Epidermal melanocyte (primary cell): Measurements from ENCODE around the gene SPOCK3.
"Not testable (repeated sequence)": the region's sequence is repeated elsewhere in the genome, so short reads cannot be mapped to it uniquely, and the experiment has no call there.

Source experiments
- DNase-seq: peaks from one replicate; pipeline ENCODE4 v3.0.0; 2011; ENCODE audit warnings: low spot score; ENCODE audit not compliant: insufficient read length

The SPOCK3 gene

DNA sequence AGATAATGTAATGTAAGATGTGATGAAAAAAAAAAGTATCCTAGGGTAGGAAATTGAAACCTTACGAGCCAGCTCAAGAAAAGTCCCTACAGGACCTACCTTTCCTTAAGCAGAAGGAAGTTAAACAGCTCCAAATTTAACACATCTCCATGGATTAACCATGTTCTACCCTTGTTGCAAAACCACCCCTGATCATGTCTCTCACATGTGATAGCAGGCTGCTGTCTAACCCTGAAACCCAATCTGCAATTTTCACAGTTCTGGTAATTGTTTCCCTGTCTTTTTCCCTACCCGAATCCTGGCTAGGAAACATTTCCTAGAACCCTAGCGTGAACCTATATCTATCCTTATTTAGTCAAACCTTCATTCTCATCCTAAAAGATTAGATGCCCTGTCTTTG lies 198.9 kb downstream of the SPOCK3 start:
- no peak for DNase-seq

DNA sequence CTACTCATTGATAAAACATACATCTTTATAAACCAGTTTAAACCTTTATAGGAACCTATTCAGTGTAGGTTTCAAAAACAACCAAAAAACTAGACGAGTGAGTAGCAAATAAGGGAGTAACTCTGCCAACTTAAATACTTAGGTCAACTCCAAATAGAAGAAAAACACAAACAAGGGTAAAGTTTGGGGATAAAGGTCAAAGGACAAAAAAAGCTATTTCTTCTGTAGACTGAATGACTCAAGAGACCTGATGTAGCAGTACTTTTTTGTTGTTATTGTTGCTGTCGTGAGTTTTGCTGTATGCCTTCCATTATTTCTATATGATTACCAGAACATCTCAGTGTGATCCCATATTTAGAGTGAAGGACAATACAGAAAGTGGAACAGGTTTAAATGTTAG lies 199.3 kb downstream of the SPOCK3 start:
- DNase-seq, result no peak

DNA sequence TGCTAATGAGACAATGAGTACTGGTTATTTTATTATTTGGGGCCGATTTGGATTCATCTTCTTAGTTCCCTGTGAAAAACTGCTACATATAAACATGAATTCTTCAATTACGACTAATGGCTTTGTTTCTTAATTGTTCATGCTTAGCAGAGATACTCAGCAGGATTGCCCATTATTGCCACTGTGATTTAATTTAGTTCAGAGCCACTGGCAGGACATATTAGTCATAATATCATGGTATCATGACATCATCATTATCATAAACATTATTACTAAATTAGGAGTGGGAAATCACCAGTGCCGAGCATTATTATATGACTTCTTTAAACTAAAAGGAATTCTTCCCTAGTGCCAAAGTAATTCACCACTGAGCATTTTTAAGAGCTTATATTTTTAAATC lies 201.4 kb downstream of the SPOCK3 start:
- no peak for DNase-seq

DNA sequence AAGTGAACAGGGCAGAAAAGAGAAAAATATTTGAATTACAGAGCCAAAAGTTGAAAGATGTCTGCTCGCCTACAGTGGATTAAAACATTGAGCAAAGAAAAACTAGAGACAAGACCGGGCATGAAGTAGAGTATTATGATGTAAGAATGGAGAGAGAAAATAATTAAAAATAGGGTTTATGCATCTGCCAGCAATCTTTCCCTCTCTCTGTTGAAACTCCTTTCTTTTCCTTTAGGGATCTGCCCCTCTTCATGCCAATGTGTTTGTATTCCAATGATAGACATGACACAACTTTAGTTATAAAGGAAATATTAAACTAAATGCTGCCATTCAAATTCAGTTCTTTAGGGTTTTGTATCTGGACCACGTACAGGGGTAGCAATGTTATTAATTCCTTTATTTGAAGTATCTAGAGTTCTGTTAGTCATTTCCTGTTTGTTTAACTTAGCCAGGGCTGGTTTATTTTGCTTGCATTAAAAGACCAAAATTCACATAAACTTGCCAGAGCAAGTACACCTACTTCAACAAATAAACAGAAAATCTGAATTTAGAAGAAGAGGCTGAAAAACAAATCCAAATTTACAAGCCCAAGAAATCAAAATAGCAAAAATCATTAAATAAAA lies 202.6 kb downstream of the SPOCK3 start:
- no peak for DNase-seq

DNA sequence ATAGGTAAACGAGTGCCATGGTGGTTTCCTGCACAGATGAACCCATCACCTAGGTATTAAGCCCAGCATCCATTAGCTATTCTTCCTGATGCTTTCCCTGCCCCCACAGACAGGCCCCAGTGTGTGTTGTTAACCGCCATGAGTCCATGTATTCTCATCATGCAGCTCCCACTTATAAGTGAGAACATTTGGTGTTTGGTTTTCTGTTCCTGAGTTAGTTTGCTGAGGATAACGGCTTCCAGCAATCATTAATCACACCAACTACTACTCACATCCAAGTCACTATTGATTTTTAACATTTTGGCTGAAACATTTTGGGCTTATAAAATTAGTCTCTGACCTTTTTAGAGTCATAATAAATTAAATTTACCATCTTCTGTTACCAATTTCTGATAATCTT lies 205.3 kb downstream of the SPOCK3 start:
- no peak for DNase-seq

DNA sequence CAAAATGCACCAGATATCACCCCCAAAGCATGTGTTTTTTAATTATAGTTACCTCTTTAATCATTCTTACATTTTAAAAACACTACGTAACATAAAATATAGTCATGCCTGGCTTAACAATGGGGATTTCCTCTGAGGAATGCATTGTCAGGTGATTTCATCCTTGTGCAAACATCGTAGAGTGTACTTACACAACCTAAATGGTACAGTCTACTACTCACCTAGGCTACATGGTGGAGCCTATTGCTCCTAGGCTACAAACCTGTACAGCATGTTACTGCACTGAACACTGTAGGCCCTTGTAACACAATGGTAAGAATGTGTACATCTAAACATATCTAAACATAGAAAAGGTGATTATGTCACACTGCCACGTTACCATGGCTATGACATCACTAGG lies 208.6 kb downstream of the SPOCK3 start:
- DNase-seq, result no peak

DNA sequence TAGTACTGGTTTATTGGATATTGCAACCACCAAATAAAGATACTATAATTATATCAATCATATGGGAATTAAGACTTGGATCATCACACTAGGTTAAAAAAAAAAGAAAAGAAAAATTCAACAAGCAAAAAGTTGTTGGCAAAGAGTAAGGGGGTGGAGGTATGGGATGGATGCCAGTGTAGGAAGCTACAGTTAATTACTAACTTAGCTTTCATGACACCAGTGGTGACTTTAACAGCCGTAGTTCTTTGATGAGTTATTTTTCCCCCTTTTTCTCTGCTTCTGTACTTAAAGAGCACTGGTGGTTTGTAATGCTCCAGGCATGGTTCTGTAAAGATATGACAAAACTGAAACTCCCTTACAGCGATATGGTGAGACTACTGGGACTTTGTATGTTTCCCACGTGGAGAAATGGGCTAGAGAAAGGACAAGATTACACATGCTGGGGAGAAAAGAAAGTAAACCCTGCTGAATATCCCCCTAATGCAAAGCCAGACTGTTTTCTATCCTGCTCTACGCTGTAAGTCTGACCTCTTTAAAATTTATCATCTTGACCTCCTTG lies 210.8 kb downstream of the SPOCK3 start:
- no peak for DNase-seq

DNA sequence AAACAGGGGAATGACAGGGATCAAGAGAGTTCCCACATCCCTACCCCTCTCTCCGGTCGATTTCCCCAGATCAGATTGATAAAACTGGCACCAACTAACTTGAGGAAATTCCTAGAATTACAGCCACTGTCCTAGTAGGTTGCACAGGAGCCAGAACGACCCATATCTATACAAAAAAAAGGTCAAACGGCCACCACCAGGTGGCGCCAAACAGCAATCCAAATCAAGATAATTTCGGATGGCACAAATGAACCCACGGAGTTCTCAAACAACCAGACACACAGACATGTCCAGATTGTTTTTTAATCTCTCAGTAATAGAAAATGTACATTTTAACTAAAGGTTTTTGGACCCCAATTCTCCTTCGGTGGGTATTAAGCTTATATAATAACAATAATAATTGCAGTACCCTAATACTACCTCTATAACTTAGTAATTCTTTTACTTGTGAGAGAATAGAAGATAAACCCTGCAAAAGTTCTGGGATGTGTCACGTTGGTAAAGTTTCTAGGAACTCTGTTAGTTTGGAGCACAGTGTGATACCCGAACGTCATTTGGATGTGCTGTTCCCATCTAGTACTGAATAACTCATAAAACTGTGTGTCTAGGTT lies 212.6 kb downstream of the SPOCK3 start:
- no peak for DNase-seq

DNA sequence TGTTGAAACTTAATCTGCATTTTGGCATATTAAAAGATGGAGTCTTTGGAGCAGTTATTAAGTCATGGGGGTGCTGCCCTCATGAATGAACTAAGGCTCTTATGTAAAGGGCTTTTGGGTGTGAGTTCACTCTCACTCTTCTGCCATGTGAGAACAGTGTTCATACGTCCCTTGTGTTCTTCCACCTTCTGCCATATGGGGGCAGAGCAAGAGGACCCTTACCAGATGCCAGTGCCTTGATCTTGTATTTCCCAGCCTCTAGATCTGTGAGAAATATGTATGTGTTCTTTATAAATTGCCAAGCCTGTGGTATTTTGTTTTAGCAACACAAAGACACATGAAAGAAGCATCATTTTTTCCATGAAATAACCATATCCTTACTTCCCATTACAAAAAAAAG lies 213.9 kb downstream of the SPOCK3 start:
- no peak for DNase-seq

DNA sequence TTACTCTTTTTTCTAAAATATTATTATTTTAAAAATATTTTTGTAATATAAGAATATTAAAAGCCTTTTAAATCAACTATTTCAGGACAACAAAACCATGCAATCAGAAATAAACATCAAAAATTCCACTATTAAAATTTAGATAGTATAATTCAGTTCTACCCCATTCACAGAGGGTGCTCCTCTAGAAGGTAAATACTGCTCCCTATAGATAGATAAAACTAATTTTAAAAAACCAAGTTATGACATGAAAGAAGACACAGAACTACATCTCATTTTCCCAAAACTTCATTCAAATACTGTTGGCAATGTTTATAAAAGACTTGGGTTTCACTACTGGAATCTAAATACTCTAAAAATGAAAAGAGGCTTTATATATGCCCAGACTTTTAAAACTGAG lies 219.3 kb downstream of the SPOCK3 start:
- no peak for DNase-seq

DNA sequence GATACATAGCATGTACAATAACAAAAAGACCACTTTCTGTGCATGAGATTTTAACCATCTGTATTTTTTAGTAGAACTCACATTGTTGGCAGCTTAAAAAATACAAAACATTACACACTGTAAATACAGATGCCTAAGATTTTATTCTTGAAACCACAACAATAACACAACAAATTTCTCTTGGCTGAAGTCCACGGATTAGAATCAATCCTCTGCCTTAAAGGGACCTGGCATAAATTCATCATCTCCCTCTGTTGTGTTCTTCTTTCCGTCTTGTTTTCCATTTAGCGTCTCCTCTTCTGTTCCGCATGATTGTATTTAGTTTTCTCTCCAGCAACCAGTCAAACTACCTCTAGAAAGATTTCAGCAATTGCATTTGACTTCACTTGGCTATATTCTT lies 231.0 kb downstream of the SPOCK3 start:
- DNase-seq, result no peak

DNA sequence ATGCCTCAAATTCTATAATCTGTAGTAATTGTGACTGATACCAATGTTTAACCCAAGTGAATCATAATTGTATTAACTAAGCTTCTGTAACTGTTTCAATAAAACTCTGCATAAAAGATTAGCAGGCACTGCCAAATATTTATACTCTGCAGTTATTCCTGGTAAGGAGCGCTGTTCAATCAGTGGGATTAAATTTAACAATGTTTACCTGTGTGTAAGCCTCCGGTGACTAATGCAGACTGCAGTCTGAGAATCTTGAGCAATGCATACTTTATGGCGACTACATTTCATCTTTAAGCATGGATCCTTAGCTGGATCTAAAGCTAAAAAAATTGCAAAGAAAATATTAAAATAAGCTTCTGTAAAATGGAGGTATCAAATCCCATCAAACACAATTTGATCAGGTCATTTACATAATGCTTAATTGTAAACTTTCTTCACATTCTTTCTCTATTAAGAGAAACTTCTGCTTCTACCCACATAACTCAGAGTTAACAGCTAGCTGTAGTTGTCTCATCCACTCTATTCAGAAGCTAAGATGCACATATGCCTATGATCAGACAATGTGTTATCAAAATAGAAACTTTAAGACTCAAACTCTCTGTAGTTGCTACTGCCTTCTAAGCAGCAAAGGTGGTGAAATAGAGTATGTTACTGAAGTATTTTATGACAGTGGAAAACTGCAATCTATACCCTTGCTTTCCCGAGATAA lies 234.0 kb downstream of the SPOCK3 start:
- no peak for DNase-seq

DNA sequence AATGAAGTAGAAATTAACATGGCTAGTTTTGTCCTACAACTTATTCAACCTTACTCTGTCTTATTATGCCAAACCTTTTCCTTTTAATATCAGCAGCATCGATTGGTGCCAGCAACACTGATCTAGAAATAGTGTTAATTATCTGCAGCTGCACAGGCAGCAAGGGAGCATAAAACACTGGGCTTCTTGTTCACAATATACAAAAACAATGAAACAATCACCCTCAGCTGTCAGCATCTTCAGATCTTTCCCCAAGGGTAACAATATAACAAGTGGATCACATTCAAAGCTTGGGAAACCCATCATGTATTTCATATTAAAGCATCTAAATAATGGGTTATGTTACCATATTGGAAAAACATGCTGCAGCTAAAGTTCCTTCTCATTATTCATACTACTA lies 238.1 kb downstream of the SPOCK3 start:
- DNase-seq, result no peak

DNA sequence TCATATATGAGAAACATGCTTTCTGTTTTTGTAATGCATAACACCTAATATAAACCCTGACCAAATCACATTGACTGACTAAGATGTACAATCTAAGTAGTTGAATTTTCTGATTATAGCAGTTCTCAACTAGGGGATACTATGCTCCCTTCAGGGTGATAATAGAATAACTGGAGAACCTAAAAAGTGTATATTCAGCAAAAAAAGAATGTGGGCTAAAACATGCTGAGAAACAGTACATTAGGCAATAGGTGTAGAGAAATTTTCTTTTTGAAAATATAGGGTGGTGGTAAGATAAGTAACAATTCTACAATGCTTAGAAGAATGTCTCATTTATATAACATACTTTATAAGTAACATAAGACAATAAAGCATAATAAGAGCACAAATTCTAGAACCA lies 239.6 kb downstream of the SPOCK3 start:
- no peak for DNase-seq

DNA sequence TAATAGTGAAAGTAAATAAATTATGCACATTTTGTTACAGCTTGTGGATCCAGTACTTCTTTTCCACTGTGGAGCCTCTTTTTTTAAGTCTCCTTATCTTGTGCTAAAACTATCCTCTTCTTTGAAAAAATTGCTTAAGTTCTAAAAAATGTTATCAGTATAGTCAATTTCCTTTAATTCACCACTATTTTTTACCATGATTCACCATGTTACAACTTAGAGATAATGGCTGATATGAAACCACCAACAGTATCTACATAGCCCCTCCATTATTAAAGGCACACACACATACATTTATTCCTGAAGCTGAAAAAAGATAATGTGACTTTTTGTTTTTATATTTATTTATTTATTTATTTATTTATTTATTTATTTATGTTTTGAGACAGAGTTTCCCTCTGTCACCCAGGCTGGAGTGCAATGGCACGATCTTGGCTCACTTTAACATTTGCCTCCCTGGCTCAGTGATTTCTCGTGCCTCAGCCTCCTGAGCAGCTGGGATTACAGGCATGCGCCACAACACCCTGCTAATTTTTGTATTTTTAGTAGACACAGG lies 243.2 kb downstream of the SPOCK3 start:
- no peak for DNase-seq

DNA sequence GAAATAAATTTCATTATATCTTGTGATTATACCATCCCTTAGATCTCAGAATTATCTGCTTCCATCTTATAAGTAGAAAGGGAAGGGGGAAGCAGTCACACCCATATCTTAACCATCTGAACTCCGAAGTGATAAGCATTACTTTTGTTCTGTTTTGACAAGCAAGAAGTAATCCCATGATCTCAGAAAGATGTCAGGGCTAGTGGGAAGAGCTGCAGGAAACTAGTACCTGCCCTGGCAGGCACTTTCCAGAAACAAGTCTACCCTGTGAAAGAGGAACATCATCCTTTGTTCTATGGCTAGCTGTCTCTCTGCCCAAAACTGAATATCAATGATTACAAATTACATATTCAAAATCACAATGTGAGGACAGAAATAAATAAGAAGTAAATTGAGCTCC lies 244.4 kb downstream of the SPOCK3 start:
- DNase-seq, result no peak

DNA sequence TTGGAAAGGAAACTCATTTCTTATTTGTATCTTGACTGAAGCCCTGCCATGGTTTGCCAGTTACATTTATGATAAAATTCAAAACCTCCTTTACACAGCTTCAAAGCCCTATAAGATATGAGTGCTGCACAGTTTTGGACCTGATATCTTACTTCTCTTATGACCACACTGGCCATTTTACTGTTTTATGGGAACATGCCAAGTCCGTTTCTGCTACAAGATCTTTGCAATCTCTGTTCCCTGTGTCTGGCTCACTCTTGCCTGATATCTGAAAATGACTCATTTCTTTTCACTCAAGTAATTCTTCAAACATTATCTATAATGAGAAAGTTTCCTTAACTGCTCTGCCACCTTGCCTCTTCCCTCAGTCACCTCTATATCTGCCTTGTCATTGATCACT lies 247.3 kb downstream of the SPOCK3 start:
- no peak for DNase-seq

DNA sequence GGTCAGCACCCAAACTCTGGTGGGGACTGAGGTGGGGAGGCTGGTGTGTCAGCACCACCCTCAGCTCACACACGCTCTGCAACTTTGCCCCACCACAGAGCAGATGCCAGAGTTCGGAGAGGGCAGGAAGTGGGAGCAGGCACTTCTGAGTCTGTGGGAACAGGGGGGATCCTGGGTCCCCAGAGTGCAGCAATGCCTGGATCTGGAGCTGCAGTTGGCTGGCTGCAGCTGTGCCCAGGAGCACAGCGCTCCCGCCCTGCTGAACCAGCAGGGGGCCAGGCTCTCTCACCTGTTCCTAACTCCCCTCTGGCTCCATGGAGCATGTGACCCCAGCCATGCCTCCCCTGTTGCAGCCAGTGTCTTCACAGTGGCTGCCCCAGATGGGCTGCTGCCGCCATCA lies 252.4 kb downstream of the SPOCK3 start:
- no peak for DNase-seq

DNA sequence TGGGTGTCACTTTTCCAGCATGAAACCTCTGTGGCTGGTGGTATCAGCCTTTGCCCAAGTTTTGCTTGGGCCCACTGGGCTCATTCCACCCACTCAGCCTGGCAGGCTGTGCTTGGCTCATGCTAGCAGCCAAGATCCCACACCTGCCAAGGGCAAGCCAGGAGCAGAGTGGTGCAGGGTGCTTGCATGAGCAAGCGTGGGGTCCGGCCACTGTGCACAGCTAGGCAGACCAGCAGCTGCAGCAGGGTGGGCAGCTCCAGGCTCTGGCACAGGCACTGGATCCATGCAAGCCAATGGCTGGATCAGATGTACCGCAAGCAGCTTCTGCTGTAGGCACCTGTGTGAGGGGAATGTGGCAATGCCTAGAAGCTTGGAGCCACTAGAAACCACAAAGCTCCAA lies 253.9 kb downstream of the SPOCK3 start:
- no peak for DNase-seq

DNA sequence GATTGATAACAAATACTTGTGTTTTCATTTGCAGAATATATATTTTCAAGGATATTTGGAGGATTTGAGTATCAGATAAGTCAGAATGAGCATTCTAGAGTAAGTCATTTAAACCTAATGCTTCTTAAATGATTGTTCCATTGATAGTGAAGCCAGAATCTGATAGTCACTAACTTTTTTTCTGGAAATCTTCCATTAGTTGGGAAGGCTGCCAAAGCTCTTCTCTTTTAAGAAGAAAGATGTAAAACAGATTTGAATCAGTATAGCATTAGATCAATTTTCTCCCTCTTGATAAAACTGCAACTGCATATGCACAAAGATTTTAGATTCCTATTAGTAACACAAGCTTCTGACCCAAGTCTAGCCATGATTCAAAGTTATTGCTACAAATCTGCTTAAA lies 256.7 kb downstream of the SPOCK3 start:
- no peak for DNase-seq

DNA sequence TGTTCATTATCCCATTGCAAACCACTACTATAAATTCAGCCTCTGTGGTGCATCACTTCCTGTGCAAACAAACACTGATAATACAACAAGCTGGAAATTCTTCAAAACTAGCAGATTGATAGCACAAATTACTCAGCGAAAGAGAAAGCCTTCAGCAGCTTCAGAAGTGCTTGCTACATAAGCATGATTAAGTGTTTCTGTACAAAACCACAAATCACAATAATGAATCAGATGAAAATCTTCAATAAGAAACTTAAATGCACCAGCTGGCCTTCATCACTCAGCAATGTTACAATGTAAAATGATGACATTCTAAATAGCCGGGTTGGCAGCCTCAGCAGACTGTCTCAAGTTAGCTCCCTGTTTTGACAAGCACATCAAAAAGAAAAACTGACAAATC lies 262.2 kb downstream of the SPOCK3 start:
- no peak for DNase-seq

DNA sequence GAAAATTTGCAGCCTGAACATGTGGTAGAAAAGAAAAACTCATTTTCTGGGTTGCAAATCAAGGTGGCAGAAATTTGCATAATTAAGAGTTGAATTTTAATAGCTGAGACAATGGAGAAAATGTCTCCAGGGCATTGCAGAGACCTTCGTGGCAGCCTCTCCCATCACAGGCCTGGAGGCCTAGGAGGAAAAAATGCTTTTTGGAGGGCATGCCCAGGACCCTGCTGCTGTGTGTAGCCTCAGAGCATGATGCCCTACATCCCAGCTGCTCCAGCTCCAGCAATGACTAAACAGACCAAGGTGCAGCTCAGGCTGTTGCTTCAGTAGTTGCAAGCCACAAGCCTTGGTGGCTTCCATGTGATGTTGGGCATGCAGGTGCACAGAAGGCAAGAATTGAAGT lies 266.1 kb downstream of the SPOCK3 start:
- DNase-seq, result not testable (repeated sequence)
